ENCODE measurements around the gene CEP83. TPM values are rescaled to one million over a fixed set of nuclear protein-coding genes. Genes with fewer than 3 reads are reported as not detected.

Gene CEP83, protein sequence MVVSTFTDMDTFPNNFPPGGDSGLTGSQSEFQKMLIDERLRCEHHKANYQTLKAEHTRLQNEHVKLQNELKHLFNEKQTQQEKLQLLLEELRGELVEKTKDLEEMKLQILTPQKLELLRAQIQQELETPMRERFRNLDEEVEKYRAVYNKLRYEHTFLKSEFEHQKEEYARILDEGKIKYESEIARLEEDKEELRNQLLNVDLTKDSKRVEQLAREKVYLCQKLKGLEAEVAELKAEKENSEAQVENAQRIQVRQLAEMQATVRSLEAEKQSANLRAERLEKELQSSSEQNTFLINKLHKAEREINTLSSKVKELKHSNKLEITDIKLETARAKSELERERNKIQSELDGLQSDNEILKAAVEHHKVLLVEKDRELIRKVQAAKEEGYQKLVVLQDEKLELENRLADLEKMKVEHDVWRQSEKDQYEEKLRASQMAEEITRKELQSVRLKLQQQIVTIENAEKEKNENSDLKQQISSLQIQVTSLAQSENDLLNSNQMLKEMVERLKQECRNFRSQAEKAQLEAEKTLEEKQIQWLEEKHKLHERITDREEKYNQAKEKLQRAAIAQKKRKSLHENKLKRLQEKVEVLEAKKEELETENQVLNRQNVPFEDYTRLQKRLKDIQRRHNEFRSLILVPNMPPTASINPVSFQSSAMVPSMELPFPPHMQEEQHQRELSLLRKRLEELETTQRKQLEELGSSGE
- polyA plus RNA-seq (2013, experiment 1 of 2), result 19.0 TPM
- 20.5 TPM for polyA plus RNA-seq (2013, experiment 2 of 2)

DNA sequence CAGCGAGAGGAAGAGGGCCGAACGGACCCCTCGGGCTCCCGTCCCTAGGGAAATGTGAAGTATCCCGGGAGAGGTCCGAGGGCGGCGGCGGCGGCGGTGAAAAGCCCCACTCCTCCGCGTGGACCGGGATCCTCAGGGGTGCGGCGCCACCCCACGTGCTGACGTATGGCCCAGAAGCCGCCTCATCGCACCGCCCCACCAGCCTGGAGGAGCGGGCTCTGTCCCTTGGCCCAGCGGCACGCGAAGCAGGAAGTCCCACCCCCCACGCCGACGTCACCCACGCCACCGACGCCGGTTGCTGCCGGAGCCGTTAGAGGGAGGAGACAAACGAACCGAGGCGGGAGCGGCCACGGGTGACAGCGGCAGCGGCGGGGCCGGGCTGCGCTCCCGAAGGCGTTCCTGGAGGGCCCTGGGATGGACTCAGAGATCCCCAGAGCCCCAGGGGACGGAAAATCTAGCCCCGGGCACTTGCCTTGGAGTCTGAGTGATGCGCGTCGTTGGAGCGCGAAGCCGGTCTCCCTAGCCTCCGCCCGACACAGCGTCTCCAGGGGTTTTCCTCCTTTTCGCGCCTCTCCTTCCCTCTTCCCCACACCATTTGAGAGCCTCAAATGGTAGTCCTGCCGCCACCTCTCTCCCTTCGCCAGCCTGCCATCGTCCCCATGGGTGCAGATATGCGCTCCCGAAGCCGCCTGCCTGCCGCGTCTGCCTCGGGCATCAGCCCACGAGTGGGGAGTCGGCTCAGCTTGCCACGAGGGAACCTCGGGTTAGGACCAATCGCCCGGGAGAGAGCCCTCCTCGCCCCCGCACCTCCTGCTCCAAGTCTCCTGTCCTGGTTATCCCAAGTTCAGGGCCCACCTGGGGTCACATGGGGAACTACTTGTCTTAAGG lies at the start of gene CEP83:
TSS of gene CEP83 (minus strand) at position 140 of the 888 bp plus-strand sequence. CDS start 47,377 bp downstream, outside the sequence.
- no peak within 1 kb of the TSS for H3K4ac ChIP-seq (ENCODE audit: low read length)
- H2BK120ac ChIP-seq (ENCODE audit: low read depth, low read length), result no peak within 1 kb of the TSS
- no peaks in the 10 kb centered on the region for H3K4me1 ChIP-seq (ENCODE audit: control insufficient read depth in 2 of 2, insufficient read depth in 1 of 2, low read depth in 1 of 2, low read length in 2 of 2)
- H3K4me2 ChIP-seq (ENCODE audit: insufficient read depth, low read length, poor library complexity, severe bottlenecking), result peak within 1 kb of the TSS; percentile 90
- H3K18ac ChIP-seq (ENCODE audit: low read length), result peak within 1 kb of the TSS; percentile 98
- peak within 1 kb of the TSS; percentile 56 for H3K27ac ChIP-seq (replicated peaks; ENCODE audit: low read length)
- peak within 1 kb of the TSS; percentile 83 for H3K23ac ChIP-seq (ENCODE audit: low read depth, low read length, poor library complexity)
- WGBS, 2 donors (ENCODE audit: extremely low coverage in 2 of 2, insufficient read length in 2 of 2, insufficient replicate concordance in 1 of 2), result no CpG with 5 or more reads among the region's 77 CpGs
- no peak within 1 kb of the TSS for H4K8ac ChIP-seq (ENCODE audit: low read depth, low read length)
- no peak within 1 kb of the TSS for H4K91ac ChIP-seq (ENCODE audit: low read depth, low read length, poor library complexity)
- peak within 1 kb of the TSS; percentile 96 for H2AFZ ChIP-seq (ENCODE audit: low read length)
- peak within 1 kb of the TSS; percentile 80 to 95 for H3K4me3 ChIP-seq (ENCODE audit: low read length in 2 of 2)
- H2BK15ac ChIP-seq (ENCODE audit: low read length), result peak within 1 kb of the TSS; percentile 12
- no peak within 1 kb of the TSS for H2AK5ac ChIP-seq (ENCODE audit: low read depth, low read length)
- peak within 1 kb of the TSS; percentile 96 for H3K9ac ChIP-seq (ENCODE audit: low read depth, low read length, poor library complexity)
- no peaks in the 10 kb centered on the region for H3K79me1 ChIP-seq (ENCODE audit: low read depth, low read length)
- H3K36me3 ChIP-seq (replicated peaks in 1 of 2; ENCODE audit: control insufficient read depth in 2 of 2, insufficient read depth in 2 of 2, low read length in 2 of 2), result peaks cover 0 to 3% of the 10 kb centered on the region in 2 donors
- H2BK5ac ChIP-seq (ENCODE audit: low read length), result peak within 1 kb of the TSS; percentile 44
- peak; percentile 80 for DNase-seq (ENCODE audit: low spot score)
- H3K9me3 ChIP-seq (replicated peaks in 1 of 2; ENCODE audit: control insufficient read depth in 2 of 2, insufficient read depth in 1 of 2, low read depth in 1 of 2, low read length in 2 of 2), result peaks cover 0 to 5% of the 10 kb centered on the region in 2 donors
- H3K14ac ChIP-seq (ENCODE audit: low read length), result peak within 1 kb of the TSS; percentile 75
- H3K27me3 ChIP-seq (ENCODE audit: control insufficient read depth in 3 of 3, insufficient read depth in 3 of 3, low read depth in 1 of 3, low read length in 3 of 3), result no peaks in the 10 kb centered on the region
- no peak within 1 kb of the TSS for H2BK12ac ChIP-seq (ENCODE audit: low read length)

GRCh38 chr12:94509317-94509716 lies 49.6 kb upstream of the CEP83 start:
- no peaks in the 10 kb centered on the region for H3K9me3 ChIP-seq (replicated peaks in 1 of 2; ENCODE audit: control insufficient read depth in 2 of 2, insufficient read depth in 1 of 2, low read depth in 1 of 2, low read length in 2 of 2)
- no peak overlapping the region for H3K4me2 ChIP-seq (ENCODE audit: insufficient read depth, low read length, poor library complexity, severe bottlenecking)
- no peak overlapping the region for H3K23ac ChIP-seq (ENCODE audit: low read depth, low read length, poor library complexity)
- no peak overlapping the region for H2AK5ac ChIP-seq (ENCODE audit: low read depth, low read length)
- H3K36me3 ChIP-seq (replicated peaks in 1 of 2; ENCODE audit: control insufficient read depth in 2 of 2, insufficient read depth in 2 of 2, low read length in 2 of 2), result no peaks in the 10 kb centered on the region
- WGBS, 2 donors (ENCODE audit: extremely low coverage in 2 of 2, insufficient read length in 2 of 2, insufficient replicate concordance in 1 of 2), result no CpG with 5 or more reads among the region's 3 CpGs
- no peak overlapping the region for H4K8ac ChIP-seq (ENCODE audit: low read depth, low read length)
- H3K18ac ChIP-seq (ENCODE audit: low read length), result no peak overlapping the region
- H3K4me1 ChIP-seq (ENCODE audit: control insufficient read depth in 2 of 2, insufficient read depth in 1 of 2, low read depth in 1 of 2, low read length in 2 of 2), result no peaks in the 10 kb centered on the region
- no peak overlapping the region for H2AFZ ChIP-seq (ENCODE audit: low read length)
- H2BK120ac ChIP-seq (ENCODE audit: low read depth, low read length), result no peak overlapping the region
- no peak overlapping the region for H3K14ac ChIP-seq (ENCODE audit: low read length)
- no peak overlapping the region for H3K27ac ChIP-seq (replicated peaks; ENCODE audit: low read length)
- no peak overlapping the region for H4K91ac ChIP-seq (ENCODE audit: low read depth, low read length, poor library complexity)
- H2BK5ac ChIP-seq (ENCODE audit: low read length), result no peak overlapping the region
- no peak overlapping the region for H3K4ac ChIP-seq (ENCODE audit: low read length)
- no peaks in the 10 kb centered on the region for H3K27me3 ChIP-seq (ENCODE audit: control insufficient read depth in 3 of 3, insufficient read depth in 3 of 3, low read depth in 1 of 3, low read length in 3 of 3)
- no peak overlapping the region for H3K4me3 ChIP-seq (ENCODE audit: low read length in 2 of 2)
- no peak overlapping the region for H3K9ac ChIP-seq (ENCODE audit: low read depth, low read length, poor library complexity)
- DNase-seq (ENCODE audit: low spot score), result no peak
- no peak overlapping the region for H2BK15ac ChIP-seq (ENCODE audit: low read length)
- H3K79me1 ChIP-seq (ENCODE audit: low read depth, low read length), result no peaks in the 10 kb centered on the region
- H2BK12ac ChIP-seq (ENCODE audit: low read length), result no peak overlapping the region

GRCh38 chr12:94507455-94507854 lies 47.8 kb upstream of the CEP83 start:
- no peak overlapping the region for H3K9ac ChIP-seq (ENCODE audit: low read depth, low read length, poor library complexity)
- DNase-seq (ENCODE audit: low spot score), result no peak
- no peak overlapping the region for H4K8ac ChIP-seq (ENCODE audit: low read depth, low read length)
- H3K4ac ChIP-seq (ENCODE audit: low read length), result no peak overlapping the region
- H2BK15ac ChIP-seq (ENCODE audit: low read length), result no peak overlapping the region
- H3K23ac ChIP-seq (ENCODE audit: low read depth, low read length, poor library complexity), result no peak overlapping the region
- H3K27ac ChIP-seq (replicated peaks; ENCODE audit: low read length), result no peak overlapping the region
- H2BK5ac ChIP-seq (ENCODE audit: low read length), result no peak overlapping the region
- no peaks in the 10 kb centered on the region for H3K36me3 ChIP-seq (replicated peaks in 1 of 2; ENCODE audit: control insufficient read depth in 2 of 2, insufficient read depth in 2 of 2, low read length in 2 of 2)
- no peaks in the 10 kb centered on the region for H3K4me1 ChIP-seq (ENCODE audit: control insufficient read depth in 2 of 2, insufficient read depth in 1 of 2, low read depth in 1 of 2, low read length in 2 of 2)
- no peak overlapping the region for H3K14ac ChIP-seq (ENCODE audit: low read length)
- H2AK5ac ChIP-seq (ENCODE audit: low read depth, low read length), result no peak overlapping the region
- H3K79me1 ChIP-seq (ENCODE audit: low read depth, low read length), result no peaks in the 10 kb centered on the region
- no peak overlapping the region for H3K4me3 ChIP-seq (ENCODE audit: low read length in 2 of 2)
- H3K9me3 ChIP-seq (replicated peaks in 1 of 2; ENCODE audit: control insufficient read depth in 2 of 2, insufficient read depth in 1 of 2, low read depth in 1 of 2, low read length in 2 of 2), result no peaks in the 10 kb centered on the region
- no peaks in the 10 kb centered on the region for H3K27me3 ChIP-seq (ENCODE audit: control insufficient read depth in 3 of 3, insufficient read depth in 3 of 3, low read depth in 1 of 3, low read length in 3 of 3)
- H3K4me2 ChIP-seq (ENCODE audit: insufficient read depth, low read length, poor library complexity, severe bottlenecking), result no peak overlapping the region
- H2BK120ac ChIP-seq (ENCODE audit: low read depth, low read length), result no peak overlapping the region
- no peak overlapping the region for H2BK12ac ChIP-seq (ENCODE audit: low read length)
- WGBS, 2 donors (ENCODE audit: extremely low coverage in 2 of 2, insufficient read length in 2 of 2, insufficient replicate concordance in 1 of 2), result no CpG with 5 or more reads among the region's 3 CpGs
- H2AFZ ChIP-seq (ENCODE audit: low read length), result no peak overlapping the region
- H4K91ac ChIP-seq (ENCODE audit: low read depth, low read length, poor library complexity), result no peak overlapping the region
- no peak overlapping the region for H3K18ac ChIP-seq (ENCODE audit: low read length)
